Spleen (tissue), 7 donors: ENCODE data around the gene KLF15.

Experiments
- CTCF ChIP-seq, 11 experiments: fragments of 200-600 bp in 7 of 11; fragments of 450-650 bp in 4 of 11; sonication (generic) in 4 of 11; IDR thresholded peaks in 8 of 11; conservative IDR thresholded peaks in 3 of 11; 1 replicate in 7 of 11; 2 replicates in 4 of 11; pipeline versions ENCODE4 v1.4.0 to v1.8.0; 2016 to 2021; ENCODE audit warnings: antibody characterized with exemption in 11 of 11, inconsistent platforms in 4 of 11, mild to moderate bottlenecking in 1 of 11
- POLR2A ChIP-seq, 3 donors: fragments of 450-650 bp; IDR thresholded peaks; one replicate each; pipeline ENCODE4 v1.5.1; 2017; ENCODE audit warnings: antibody characterized with exemption in 3 of 3, mild to moderate bottlenecking in 1 of 3
- donor health status: DM: no; HTN: no; CAD: no; lungs with moderate emphysema.
- donor health status: DM: no; HTN: no; CAD: no.
- donor health status: DM: no; HTN: no; CAD: no.

- TF ChIP-seq CTCF (IDR thresholded peaks at IDR 0.05 in 8 of 11, conservative IDR thresholded peaks at IDR 0.05 in 3 of 11) (no peak), POLR2A (IDR thresholded peaks at IDR 0.05) (no peak)
These were observed 18.7 kb upstream of the KLF15 start for GRCh38 chr3:126375835-126376331.
